ENCODE measurements around the gene YPEL2. TPM values are rescaled to one million over a fixed set of nuclear protein-coding genes. Genes with fewer than 3 reads are reported as not detected.

YPEL2 gene
- total RNA-seq, 1 experiment from 2014 or later, result 4.7 TPM

- TF ChIP-seq SP1 (IDR thresholded peaks at IDR 0.05; ENCODE audit: low read depth), result no peak
- no peak for TF ChIP-seq CEBPB (IDR thresholded peaks at IDR 0.05; ENCODE audit: low read depth)
These were observed 47.1 kb upstream of the YPEL2 start (continued) for GRCh38 chr17:59284317-59284716.

GRCh38 chr17:59287452-59287851 is 44.0 kb upstream of the YPEL2 start:
- no TSS peak for BruUV-seq (replicated peaks)
- ChIA-PET POLR2A (no interaction called here), CTCF (no interaction called here)
- TF ChIP-seq POLR2A (IDR thresholded peaks at IDR 0.05; ENCODE audit: borderline replicate concordance, extremely low read depth, insufficient read depth, insufficient read length) (no peak), ZBTB33 (IDR thresholded peaks at IDR 0.05; ENCODE audit: extremely low read depth, insufficient replicate concordance, low read length) (no peak), EZH2phosphoT487 (IDR thresholded peaks at IDR 0.05; ENCODE audit: borderline replicate concordance) (no peak), YY1 (IDR thresholded peaks at IDR 0.05; ENCODE audit: extremely low read depth, insufficient replicate concordance, low read depth, low read length) (no peak), ELF1 (IDR thresholded peaks at IDR 0.05; ENCODE audit: borderline replicate concordance, low read depth) (no peak), MAX (IDR thresholded peaks at IDR 0.05) (peak; percentile 30; the same call in 1 of the 2 replicates), ZFX (IDR thresholded peaks at IDR 0.05) (no peak), ZNF274 (IDR thresholded peaks at IDR 0.05; ENCODE audit: low read depth, low read length) (no peak), ATF3 (IDR thresholded peaks at IDR 0.05) (0 out of 2 replicates have a peak, but pooled peaks have one; percentile 25), EGR1 (IDR thresholded peaks at IDR 0.05; ENCODE audit: low read depth) (no peak), JUND (IDR thresholded peaks at IDR 0.05) (peak; percentile 80), TCF7L2 (IDR thresholded peaks at IDR 0.05; ENCODE audit: borderline replicate concordance, extremely low read depth, insufficient read depth, insufficient read length) (no peak), SIN3A (IDR thresholded peaks at IDR 0.05; ENCODE audit: low read depth) (no peak), CTCF (IDR thresholded peaks at IDR 0.05 in 2 of 3, conservative IDR thresholded peaks at IDR 0.05 in 1 of 3; ENCODE audit: borderline replicate concordance in 1 of 3, insufficient read depth in 1 of 3, low read depth in 2 of 3, low read length in 2 of 3) (no peak), CEBPB (IDR thresholded peaks at IDR 0.05; ENCODE audit: low read depth) (no peak), POLR2AphosphoS5 (IDR thresholded peaks at IDR 0.05; ENCODE audit: low read depth, low read length) (no peak), SP1 (IDR thresholded peaks at IDR 0.05; ENCODE audit: low read depth) (no peak), FOSL1 (IDR thresholded peaks at IDR 0.05; ENCODE audit: low read depth) (peak; percentile 82), REST (IDR thresholded peaks at IDR 0.05; ENCODE audit: low read depth) (no peak)

More at GRCh38 chr17:59287452-59287851, 44.0 kb upstream of the YPEL2 start:
- RAD21 ChIA-PET (ENCODE audit: low non-redundant PET in 1 of 2, low total read pairs in 2 of 2, uncharacterized antibody in 2 of 2, unreplicated experiment in 2 of 2), result no interaction called here
- H2AFZ ChIP-seq (ENCODE audit: low read depth, low read length, poor library complexity, severe bottlenecking), result no peak overlapping the region
- H3K9me2 ChIP-seq (ENCODE audit: insufficient read depth), result no peaks in the 10 kb centered on the region
- H3K4me3 ChIP-seq (replicated peaks in 1 of 2; ENCODE audit: low read depth in 1 of 2, low read length in 2 of 2), result no peak overlapping the region
- ATAC-seq, result peak; percentile 84
- H3K27ac ChIP-seq (ENCODE audit: low read depth, low read length), result no peak overlapping the region
- H3K79me2 ChIP-seq (ENCODE audit: insufficient read depth, low read length), result no peaks in the 10 kb centered on the region
- H3K27me3 ChIP-seq (ENCODE audit: insufficient read depth, low read length), result no peaks in the 10 kb centered on the region
- intact Hi-C loops (cut with micrococcal nuclease), result no loop called here
- H3K4me2 ChIP-seq (ENCODE audit: low read length), result peak overlapping the region; percentile 41
- peak; percentile 27 for DNase-seq (ENCODE audit: low read depth, low spot score)
- H3K36me3 ChIP-seq (ENCODE audit: control insufficient read depth in 1 of 2, insufficient read depth in 2 of 2, low read length in 2 of 2), result no peaks in the 10 kb centered on the region
- H4K20me1 ChIP-seq (ENCODE audit: insufficient read depth), result no peaks in the 10 kb centered on the region
- no peak overlapping the region for H3K9ac ChIP-seq (ENCODE audit: low read length)
- H3K9me3 ChIP-seq (ENCODE audit: control insufficient read depth in 1 of 2, insufficient read depth in 1 of 2, low read depth in 1 of 2, low read length in 2 of 2), result no peaks in the 10 kb centered on the region
- H3K4me1 ChIP-seq (ENCODE audit: control insufficient read depth in 1 of 2, insufficient read depth in 2 of 2, low read length in 2 of 2), result peaks cover 8 to 10% of the 10 kb centered on the region in 2 experiments

Measured in HCT116 (cell line).